HL-60/S4 treated with retinoic acid at 250 ng/mL for 4 days and 3 days (cell line): ENCODE results near the gene TERT.
"Not testable (repeated sequence)": the region's sequence is repeated elsewhere in the genome, so short reads cannot be mapped to it uniquely, and the experiment has no call there.

Experiments
- in situ Hi-C: fragments of 300-500 bp; cut with MboI; formaldehyde crosslinking; loops from 2 replicates; pipeline ENCODE4 v1.7.0; 2022; ENCODE audit warnings: low sequenced_read_pairs

Gene TERT

GRCh38 chr5:1280177-1281037 lies 14.5 kb downstream of the TERT start:
- in situ Hi-C loops = no loop called here

GRCh38 chr5:1279443-1280151 lies 15.3 kb downstream of the TERT start:
- in situ Hi-C loops = no loop called here

DNA sequence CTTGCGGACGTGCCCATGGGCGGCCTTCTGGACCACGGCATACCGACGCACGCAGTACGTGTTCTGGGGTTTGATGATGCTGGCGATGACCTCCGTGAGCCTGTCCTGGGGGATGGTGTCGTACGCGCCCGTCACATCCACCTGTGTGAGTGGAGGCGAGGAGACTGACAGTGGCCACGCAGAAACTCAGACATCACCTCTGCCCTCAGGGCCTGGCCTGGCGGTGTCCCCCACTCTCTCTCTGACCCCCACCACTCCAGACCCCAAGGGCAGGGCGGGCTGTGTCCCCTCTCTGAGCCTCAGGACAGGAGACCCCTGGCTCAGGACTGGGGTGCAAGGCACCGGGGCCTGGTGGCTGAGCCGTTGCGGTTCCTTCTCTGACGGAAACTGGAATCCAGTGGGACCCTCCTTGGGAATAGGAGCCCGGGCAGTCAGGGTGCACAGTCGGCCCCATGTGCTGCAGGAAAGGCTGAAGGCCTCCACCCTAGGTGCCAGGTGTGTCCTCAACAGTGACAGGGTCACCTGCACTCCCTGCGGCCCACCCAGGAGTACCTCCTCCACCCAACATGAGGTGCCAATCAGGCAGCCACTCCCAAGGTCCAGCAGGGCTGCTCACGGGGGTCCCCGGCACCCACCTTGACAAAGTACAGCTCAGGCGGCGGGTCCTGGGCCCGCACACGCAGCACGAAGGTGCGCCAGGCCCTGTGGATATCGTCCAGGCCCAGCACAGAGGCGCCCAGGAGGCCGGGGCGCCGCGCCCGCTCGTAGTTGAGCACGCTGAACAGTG lies 16.0 kb downstream of the TERT start:
- in situ Hi-C loops = no loop called here

- in situ Hi-C loops = no loop called here
Observed at GRCh38 chr5:1278216-1278615, 16.7 kb downstream of the TERT start.

DNA sequence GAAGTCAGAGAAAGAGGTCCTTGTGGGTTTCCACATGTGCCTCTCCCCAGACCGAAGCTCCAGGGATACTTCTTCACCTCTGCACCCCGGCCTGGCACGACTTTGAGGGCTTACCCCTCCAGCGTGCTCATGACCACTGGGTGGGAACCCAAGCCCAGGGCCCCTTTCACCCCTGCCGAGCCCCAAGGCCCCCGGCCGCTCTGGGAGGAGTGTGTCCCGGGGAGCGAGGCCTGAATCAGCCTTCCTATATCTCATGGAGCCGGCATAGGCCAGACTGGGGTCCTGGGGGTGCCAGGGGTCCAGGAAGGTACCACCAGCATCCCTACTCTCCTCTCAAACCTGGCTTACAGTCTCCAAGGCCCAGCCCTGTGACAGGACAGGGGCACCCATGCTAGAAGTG lies 17.1 kb downstream of the TERT start:
- in situ Hi-C loops = no loop called here

DNA sequence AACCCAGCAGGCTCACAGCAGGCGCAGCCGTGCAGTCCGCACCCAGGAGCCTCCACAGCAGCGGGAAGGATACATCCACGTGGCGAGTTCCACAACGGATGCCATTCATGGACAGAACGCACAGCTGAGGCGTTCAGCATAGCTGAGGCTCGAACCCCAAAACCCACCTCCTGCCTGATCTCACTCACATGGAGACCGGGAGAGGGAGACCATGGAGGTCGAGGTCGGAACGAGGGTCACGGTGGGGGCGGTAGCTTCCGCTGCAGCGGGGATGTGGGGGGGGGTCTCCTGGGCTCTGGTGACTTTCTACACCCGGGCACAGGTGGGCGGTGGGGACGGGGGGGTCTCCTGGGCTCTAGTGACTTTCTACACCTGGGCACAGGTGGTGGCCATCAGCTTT lies 17.5 kb downstream of the TERT start:
- in situ Hi-C loops = no loop called here

GRCh38 chr5:1276930-1277329 lies 17.9 kb downstream of the TERT start:
- in situ Hi-C loops = no loop called here

- in situ Hi-C loops = not testable (repeated sequence)
Observed at GRCh38 chr5:1275397-1276391, 19.2 kb downstream of the TERT start.

DNA sequence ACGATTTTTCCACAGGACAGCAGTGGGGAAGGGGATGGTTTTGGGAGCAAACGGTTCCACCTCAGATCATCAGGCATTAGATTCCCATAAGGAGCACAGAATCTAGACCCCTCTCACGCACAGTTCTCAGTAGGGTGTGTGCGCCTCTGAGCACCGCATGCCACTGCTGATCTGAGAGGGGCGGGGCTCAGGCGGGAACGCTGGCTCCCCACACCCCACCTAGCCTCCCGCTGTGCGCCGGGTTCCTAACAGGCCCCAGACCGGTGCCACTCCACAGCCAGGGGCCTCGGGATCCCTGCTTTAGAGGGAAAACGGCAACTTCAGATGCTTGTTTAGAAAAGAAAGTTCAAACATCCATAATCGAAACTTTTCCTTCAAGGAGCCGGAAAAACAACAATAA lies 20.4 kb downstream of the TERT start:
- in situ Hi-C loops = no loop called here

DNA sequence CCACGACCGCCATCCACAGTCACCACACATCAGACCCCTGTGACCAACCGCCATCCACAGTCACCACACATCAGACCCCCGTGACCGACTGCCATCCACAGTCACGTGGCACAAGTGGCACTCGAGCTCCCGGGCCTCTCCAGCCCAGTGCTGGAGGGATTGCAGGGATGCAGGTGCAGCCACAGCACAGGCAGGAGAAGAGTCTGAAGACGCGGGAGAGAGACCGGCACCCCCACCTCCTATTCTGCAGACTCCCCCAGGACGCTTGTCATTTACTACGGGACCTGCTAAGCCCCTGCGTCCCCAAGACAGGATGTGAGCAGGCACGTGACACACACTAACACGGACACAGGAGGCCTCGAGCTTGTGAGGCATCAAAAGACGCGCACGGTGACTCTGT lies 21.1 kb downstream of the TERT start:
- in situ Hi-C loops = no loop called here

GRCh38 chr5:1272201-1272600 lies 22.7 kb downstream of the TERT start:
- in situ Hi-C loops = no loop called here

DNA sequence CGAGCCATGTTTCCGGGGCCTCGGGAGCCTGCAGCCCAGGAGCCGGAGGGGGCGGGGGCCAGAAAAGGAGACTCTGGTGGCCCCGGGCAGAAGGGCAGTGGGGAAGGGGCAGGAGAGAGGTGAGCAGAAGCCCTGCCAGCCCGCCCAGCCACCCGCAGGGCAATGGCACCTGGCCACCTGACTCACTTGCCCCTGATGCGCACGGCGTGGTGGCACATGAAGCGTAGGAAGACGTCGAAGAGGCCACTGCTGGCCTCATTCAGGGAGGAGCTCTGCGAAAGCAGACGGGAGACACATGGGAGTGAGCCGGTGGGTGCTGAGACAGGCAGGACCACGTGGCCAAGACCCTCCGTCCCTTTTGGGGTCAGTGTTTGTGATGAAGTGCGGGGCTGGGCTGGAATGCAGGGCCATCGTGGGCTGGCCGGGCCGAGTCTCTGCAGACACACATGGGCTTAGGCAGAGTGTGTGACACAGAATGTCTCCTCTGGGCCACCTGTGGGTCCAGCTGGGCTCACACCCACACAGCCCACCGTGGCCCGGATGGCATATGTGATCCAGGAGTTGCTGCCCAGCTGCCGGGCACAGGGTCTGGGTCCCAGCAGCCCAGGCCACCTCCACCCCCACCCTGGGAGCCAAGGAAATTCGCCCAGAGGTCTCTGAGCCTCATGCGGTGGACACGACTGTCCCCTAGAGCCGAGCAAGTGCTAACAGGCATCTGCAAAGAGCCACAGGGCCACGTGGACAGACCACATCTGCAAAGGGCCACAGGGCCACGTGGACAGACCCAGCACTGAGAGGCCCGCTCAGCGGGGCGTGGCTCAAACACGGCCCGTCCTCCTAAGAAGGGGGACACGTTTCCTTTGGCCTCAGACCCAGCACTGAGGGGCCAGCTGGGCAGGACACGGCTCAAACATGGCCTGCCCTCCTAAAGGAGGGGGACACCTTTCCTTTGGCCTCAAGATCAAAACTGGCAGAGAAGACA lies 23.6 kb downstream of the TERT start:
- in situ Hi-C loops = no loop called here

- in situ Hi-C loops = no loop called here
Observed at GRCh38 chr5:1270426-1270825, 24.4 kb downstream of the TERT start.

DNA sequence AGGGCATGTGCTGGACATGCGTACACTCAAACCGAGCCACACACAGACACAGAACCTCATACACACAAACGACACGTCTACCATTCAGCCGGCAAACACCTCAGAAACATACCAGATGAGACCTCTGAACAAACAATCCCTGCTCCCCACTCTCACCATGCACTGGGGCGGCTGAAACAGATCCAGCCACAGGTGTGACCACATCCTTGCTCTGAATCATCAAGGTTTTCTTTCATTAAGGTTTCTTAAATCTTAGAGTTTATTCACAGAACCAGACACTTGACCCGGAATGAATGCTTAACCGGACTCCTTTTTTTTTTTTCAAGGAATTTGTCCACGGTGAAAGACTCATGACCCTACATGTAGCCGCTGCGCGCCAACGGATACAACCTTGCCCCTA lies 26.2 kb downstream of the TERT start:
- in situ Hi-C loops = no loop called here

DNA sequence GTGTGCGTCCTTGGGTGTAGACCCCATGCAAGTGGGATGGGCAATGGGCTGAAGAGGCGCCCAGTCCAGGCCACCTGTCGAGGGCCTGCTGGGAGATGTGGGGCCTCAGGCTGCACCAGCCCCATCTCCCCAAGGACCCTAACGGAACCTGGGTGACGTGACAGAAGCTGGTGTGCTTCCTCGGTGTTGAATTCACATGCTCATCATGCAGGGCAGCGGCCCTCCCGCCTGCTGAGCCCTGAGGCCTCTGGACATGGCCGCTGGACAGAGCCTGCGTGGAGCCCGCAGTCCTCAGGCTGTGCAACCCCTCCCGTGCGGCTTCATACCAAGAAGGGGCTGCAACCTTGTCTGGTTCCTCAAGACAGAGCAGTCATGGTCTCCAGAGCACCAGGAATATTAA lies 26.8 kb downstream of the TERT start:
- in situ Hi-C loops = no loop called here

DNA sequence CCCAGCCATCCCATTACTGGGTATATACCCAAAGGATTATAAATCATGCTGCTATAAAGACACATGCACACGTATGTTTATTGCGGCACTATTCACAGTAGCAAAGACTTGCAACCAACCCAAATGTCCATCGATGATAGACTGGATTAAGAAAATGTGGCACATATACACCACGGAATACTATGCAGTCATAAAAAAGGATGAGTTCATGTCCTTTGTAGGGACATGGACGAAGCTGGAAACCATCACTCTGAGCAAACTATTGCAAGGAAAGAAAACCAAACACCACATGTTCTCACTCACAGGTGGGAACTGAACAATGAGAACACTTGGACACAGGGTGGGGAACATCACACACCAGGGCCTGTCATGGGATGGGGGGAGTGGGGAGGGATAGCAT lies 27.4 kb downstream of the TERT start:
- in situ Hi-C loops = not testable (repeated sequence)

DNA sequence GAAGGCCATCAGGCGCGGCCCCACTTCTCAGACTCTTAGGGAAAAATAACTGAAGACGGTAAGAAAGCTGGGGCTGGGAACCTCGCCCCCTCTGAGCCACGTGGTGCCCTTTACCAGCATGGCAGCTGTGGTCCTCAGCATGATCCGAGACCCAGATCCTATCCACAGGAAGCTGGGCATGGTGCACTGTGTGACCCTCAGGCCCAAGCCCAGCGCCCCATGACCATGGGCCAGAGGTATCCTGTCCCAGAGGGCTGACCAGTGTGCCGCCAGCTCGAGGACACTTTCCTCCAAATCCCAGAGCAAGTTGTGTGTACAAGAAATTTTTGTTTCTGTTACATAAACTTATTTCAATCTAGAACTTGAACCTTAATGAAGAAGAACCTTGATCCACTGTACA lies 28.1 kb downstream of the TERT start:
- in situ Hi-C loops = no loop called here

DNA sequence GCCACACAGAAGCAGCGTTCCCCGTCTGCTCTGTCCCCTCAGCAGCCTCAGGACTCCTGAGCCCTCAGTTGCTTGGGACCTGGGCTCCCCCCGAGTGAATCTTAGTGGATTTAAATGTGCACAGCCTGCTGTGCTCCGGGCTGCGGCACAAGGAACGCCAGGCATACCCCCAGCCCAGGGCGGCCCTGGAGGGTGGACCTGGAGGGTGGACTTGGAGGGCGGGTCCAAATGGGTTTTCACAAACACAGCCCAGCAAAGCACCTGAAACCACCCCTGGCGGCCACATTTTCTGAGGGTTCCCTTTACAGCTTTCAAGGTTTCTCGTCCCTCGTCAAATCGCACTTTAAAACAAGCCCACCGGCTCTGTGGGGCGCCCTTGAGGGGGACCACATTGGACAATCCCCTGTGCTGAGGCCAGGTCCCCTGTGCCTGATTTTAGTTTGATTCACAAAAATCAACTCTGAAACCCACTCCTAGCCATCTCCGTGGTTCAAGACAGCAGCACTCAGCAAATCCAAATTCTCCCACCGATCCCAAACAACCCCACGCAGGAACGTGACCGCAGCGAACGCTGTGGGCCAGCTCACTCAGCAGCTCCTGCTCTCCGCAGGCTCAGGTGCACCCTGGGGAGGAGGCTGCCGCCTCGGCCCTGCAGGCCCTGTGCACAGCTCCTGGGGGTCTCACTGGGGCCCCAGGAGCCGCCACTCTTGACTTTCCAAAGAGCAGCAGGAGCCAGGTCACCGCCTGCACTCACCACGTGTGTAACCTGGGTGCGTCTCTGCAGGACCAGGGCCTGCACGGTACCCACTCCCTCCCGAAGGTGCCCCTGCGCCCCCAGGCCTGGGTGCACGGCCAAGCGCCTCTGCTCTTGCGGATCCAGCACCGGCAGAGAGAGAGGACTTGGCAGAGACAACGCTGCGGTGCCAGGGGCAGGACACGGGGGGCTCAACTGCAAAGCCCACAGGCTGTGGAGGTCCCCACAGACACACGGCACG lies 29.1 kb downstream of the TERT start:
- in situ Hi-C loops = no loop called here
